Stimulated activated naive B cell treated with anti-CD40 and anti-IgM and Interleukin-4, amounts not matched to agents 10 μg/mL and 1 μg/mL and 100 μg/mL, for 72 hours (primary cell): ENCODE data around the gene PRICKLE3.
"Not testable (repeated sequence)": the region's sequence is repeated elsewhere in the genome, so short reads cannot be mapped to it uniquely, and the experiment has no call there.

Experiments
- ATAC-seq, 2 donors: fragments of 150-1000 bp; cut with Tn5 transposase; replicated peaks; 2 replicates each; pipeline ENCODE4 v1.10.0; 2021; ENCODE audit warnings: moderate library complexity in 1 of 2
- DNase-seq: peaks from one replicate; pipeline ENCODE4 v3.0.0; 2021
- H3K27ac Mint-ChIP-seq: one replicate; pipeline ENCODE4 v1.8.0; 2022; ENCODE audit warnings: mild to moderate bottlenecking, mixed read lengths
- H3K27me3 Mint-ChIP-seq, 2 donors: one replicate each; pipeline ENCODE4 v1.8.0; 2022; ENCODE audit warnings: mixed read lengths in 2 of 2
- H3K36me3 Mint-ChIP-seq, 2 donors: one replicate each; pipeline ENCODE4 v1.8.0; 2022; ENCODE audit warnings: mixed read lengths in 2 of 2, mild to moderate bottlenecking in 1 of 2
- H3K4me1 Mint-ChIP-seq, 2 donors: one replicate each; pipeline ENCODE4 v1.8.0; 2022; ENCODE audit warnings: mixed read lengths in 2 of 2, mild to moderate bottlenecking in 1 of 2
- H3K4me3 Mint-ChIP-seq, 2 donors: one replicate each; pipeline ENCODE4 v1.8.0; 2022; ENCODE audit warnings: mild to moderate bottlenecking in 2 of 2, mixed read lengths in 2 of 2, moderate library complexity in 1 of 2
- H3K9me3 Mint-ChIP-seq, 2 donors: one replicate each; pipeline ENCODE4 v1.8.0; 2022; ENCODE audit warnings: mixed read lengths in 2 of 2, mild to moderate bottlenecking in 1 of 2

PRICKLE3 gene

DNA sequence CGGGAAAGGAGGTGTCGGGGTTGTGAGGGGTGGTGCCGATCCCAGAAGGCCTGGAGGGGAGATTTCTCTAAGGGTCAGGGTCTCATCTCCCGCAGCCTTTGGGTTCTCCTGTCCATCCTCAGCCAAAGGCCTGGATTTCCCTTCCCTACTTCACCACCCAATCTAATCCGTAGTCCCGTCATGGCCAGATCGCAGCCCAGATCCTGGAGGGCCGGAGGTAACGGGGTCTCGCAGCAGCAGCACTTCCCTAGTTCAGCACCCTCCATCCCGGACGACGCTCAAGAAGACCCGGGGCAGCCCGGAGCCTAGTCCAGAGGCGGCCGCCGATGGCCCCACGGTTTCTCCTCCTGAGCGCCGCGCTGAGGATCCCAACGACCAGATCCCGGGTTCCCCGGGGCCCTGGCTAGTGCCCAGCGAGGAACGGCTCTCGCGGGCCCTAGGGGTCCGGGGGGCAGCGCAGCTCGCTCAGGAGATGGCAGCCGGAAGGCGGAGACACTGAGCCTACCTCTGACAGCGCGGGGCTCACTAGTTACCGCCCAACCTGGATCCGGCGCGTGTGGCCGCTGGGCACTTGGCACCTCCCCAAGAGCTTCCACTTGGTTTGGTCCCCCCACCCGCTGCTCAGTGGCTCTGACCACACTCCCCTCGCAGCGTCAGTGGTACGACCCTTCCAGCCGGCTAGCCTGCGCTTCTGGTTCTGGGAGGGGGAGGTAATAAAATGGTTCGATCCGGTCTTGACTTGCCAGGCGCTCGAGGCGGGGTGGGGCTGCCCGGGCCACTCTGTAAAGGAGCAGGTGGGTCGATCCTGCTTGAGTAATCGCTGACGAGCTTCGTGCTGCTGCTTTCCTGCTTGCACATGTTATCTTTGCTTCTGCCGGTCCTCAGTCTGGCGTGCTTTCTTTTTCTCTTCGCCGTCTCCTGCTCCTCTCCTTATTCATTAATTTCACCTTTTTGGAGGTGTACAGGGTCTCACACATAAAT is 20.0 kb downstream of the PRICKLE3 start:
- no peaks in the 10 kb centered on the region for H3K27me3 Mint-ChIP-seq
- H3K4me3 Mint-ChIP-seq, result peak overlapping the region; percentile 79 to 85
- ATAC-seq, result peak; percentile 55 to 59
- H3K36me3 Mint-ChIP-seq, result no peaks in the 10 kb centered on the region
- DNase-seq, result peak; percentile 69
- H3K9me3 Mint-ChIP-seq, result peaks cover 0 to 3% of the 10 kb centered on the region in 2 donors
- peak overlapping the region; percentile 95 for H3K27ac Mint-ChIP-seq
- H3K4me1 Mint-ChIP-seq, result peaks cover 20 to 52% of the 10 kb centered on the region in 2 donors

GRCh38 chrX:49164589-49165360 is 21.4 kb downstream of the PRICKLE3 start:
- Mint-ChIP-seq H3K4me3 (peak overlapping the region in 1 of 2 donors; percentile 67), H3K27ac (no peak overlapping the region), H3K4me1 (peaks cover 20 to 52% of the 10 kb centered on the region in 2 donors), H3K36me3 (no peaks in the 10 kb centered on the region), H3K9me3 (peaks cover 0 to 3% of the 10 kb centered on the region in 2 donors), H3K27me3 (no peaks in the 10 kb centered on the region)
- ATAC-seq (no peak), DNase-seq (no peak)

DNA sequence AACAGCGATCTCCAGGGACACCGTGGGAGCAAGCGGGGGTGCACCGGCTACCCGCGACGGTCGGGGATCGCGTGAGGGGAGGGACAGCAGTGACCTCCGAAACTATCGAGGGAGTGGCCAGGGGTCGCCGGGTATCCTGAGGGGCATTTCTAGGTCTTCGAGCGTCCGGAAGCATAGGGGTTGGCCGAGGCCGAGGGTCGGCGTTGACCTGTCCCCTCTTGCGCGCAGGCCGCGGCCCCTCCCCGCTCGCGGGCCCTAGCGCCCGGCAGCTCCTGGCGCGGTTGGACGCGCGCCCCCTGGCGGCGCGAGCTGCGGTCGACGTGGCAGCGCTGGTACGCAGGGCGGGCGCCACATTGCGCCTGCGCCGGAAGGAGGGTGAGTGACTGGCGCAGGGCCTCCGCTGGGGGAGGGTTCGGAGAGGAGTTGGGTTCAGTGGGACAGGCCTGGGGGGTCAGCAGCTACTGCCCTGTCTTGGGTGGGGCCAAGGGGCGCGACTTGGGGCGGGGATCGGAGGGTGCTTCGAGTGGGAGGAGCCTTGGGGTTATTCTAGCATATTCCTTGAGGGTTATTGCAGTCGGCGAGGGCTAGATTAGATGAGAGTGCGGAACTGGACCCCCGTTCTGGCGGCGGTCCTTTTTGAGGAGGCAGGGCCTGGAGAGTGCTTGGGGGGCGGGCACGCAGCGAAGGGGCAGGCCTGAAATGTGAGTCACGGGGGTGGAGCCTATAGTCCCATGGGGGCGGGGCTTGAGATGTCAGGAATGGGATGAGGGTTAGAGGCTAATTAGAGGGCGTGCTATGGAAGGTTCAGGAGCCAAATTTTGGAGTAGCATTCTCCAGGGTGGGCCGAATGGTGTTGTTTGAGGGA is 22.4 kb downstream of the PRICKLE3 start:
- peak overlapping the region; percentile 94 for H3K27ac Mint-ChIP-seq
- H3K4me3 Mint-ChIP-seq, result peak overlapping the region; percentile 81 to 91
- ATAC-seq, result peak; percentile 58 to 69
- DNase-seq, result peak; percentile 81
- peaks cover 16 to 44% of the 10 kb centered on the region in 2 donors for H3K4me1 Mint-ChIP-seq
- peaks cover 0 to 3% of the 10 kb centered on the region in 2 donors for H3K9me3 Mint-ChIP-seq
- no peaks in the 10 kb centered on the region for H3K36me3 Mint-ChIP-seq
- no peaks in the 10 kb centered on the region for H3K27me3 Mint-ChIP-seq

- peak within 1 kb of the TSS; percentile 75 to 91 for H3K4me3 Mint-ChIP-seq
- H3K9me3 Mint-ChIP-seq, result peaks cover 0 to 3% of the 10 kb centered on the region in 2 donors
- peak within 1 kb of the TSS; percentile 84 for H3K27ac Mint-ChIP-seq
- DNase-seq (no peak), ATAC-seq (no peak)
- H3K36me3 Mint-ChIP-seq, result no peaks in the 10 kb centered on the region
- no peaks in the 10 kb centered on the region for H3K27me3 Mint-ChIP-seq
- peaks cover 13 to 39% of the 10 kb centered on the region in 2 donors for H3K4me1 Mint-ChIP-seq
Observed at GRCh38 chrX:49162620-49163019, 23.6 kb downstream of the PRICKLE3 start, which contains the start of gene MAGIX. TSS of gene MAGIX (plus strand) at chrX:49162758. CDS start at chrX:49162890, 132 bp downstream.

GRCh38 chrX:49161632-49162031 is 24.5 kb downstream of the PRICKLE3 start:
- no peak overlapping the region for H3K4me3 Mint-ChIP-seq
- no peaks in the 10 kb centered on the region for H3K27me3 Mint-ChIP-seq
- no peak overlapping the region for H3K27ac Mint-ChIP-seq
- H3K9me3 Mint-ChIP-seq, result peaks cover 0 to 3% of the 10 kb centered on the region in 2 donors
- no peak for ATAC-seq
- peaks cover 7 to 30% of the 10 kb centered on the region in 2 donors for H3K4me1 Mint-ChIP-seq
- no peaks in the 10 kb centered on the region for H3K36me3 Mint-ChIP-seq
- no peak for DNase-seq

- Mint-ChIP-seq H3K36me3 (no peaks in the 10 kb centered on the region), H3K4me3 (no peak overlapping the region), H3K27me3 (no peaks in the 10 kb centered on the region), H3K27ac (no peak overlapping the region), H3K9me3 (peaks cover 0 to 3% of the 10 kb centered on the region in 2 donors), H3K4me1 (peaks cover 4 to 25% of the 10 kb centered on the region in 2 donors)
- DNase-seq (no peak), ATAC-seq (no peak)
Observed at GRCh38 chrX:49160908-49161307, 25.3 kb downstream of the PRICKLE3 start.

DNA sequence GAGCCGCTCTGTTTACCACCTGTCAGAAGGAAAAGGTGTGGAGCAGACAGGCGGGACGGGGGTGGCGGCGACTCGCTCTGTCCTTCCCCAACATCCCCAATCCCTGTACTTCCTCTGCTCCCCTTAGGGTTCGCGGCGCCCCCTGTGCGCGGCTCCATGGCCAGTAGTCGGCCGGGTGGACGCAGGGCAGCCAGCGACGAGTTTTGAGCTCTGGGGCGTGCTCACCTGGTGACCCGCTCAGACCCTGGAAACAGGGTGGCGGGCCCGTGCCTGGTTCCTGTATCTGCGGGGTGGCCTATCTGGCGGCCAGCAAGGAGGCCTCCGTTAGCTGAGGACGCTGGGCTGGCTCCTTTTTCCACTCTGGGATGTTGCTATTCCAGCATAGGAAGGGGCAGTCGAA is 29.0 kb downstream of the PRICKLE3 start:
- Mint-ChIP-seq H3K4me3 (peak overlapping the region in 1 of 2 donors; percentile 48), H3K4me1 (peaks cover 4 to 16% of the 10 kb centered on the region in 2 donors), H3K27ac (peak overlapping the region; percentile 79), H3K36me3 (peaks cover 0 to 1% of the 10 kb centered on the region in 2 donors), H3K9me3 (no peaks in the 10 kb centered on the region), H3K27me3 (no peaks in the 10 kb centered on the region)
- DNase-seq, result no peak
- no peak for ATAC-seq

DNA sequence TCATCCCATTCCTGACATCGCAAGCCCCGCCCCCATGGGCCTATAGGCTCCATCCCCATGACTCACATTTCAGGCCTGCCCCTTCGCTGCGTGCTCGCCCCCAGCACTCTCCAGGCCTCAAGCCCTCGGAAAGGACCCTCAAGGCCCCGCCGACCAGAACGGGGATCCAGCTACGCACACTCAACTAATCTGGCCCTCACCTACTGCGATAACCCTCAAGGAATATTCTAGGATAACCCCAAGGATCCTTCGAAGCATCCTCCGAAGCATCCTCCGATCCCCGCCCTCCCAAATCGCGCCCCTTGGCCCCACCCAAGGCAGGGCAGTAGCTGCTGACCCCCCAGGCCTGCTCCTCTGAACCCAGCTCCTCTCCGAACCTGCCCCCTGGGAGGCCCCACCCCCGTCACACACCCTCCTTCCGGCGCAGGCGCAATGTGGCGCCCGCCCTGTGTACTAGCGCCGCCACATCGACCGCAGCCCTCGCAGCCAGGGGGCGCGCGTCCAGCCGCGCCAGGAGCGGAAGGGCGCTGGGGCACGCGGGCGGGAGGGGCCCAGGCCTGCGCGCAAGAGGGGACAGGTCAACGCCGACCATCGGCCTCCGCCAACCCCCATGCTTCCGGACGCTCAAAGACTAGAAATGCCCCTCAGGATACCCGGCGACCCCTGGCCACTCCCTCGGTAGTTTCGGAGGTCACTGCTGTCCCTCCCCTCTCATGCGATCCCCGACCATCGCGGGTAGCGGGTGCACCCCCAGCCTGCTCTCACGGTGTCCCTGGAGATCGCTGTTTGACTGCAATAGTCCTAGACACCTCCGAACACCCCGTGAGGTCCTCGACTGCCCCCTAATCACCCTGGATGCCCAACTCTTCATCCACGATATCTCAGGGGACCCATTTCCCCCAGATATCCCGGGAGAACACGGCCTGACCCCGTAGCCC is 30.0 kb downstream of the PRICKLE3 start:
- peak overlapping the region; percentile 94 to 96 for H3K4me3 Mint-ChIP-seq
- no peaks in the 10 kb centered on the region for H3K27me3 Mint-ChIP-seq
- H3K9me3 Mint-ChIP-seq, result no peaks in the 10 kb centered on the region

GRCh38 chrX:49155243-49155899 is 30.8 kb downstream of the PRICKLE3 start:
- ATAC-seq (peak; percentile 45 to 52), DNase-seq (no peak)
- peak overlapping the region; percentile 94 to 96 for H3K4me3 Mint-ChIP-seq
- H3K4me1 Mint-ChIP-seq, result peaks cover 4 to 16% of the 10 kb centered on the region in 2 donors
- no peaks in the 10 kb centered on the region for H3K27me3 Mint-ChIP-seq
- H3K27ac Mint-ChIP-seq, result peak overlapping the region; percentile 95
- peaks cover 0 to 1% of the 10 kb centered on the region in 2 donors for H3K36me3 Mint-ChIP-seq
- no peaks in the 10 kb centered on the region for H3K9me3 Mint-ChIP-seq

More for the DNA sequence above, 30.0 kb downstream of the PRICKLE3 start:
- Mint-ChIP-seq H3K36me3 (peaks cover 0 to 1% of the 10 kb centered on the region in 2 donors), H3K27ac (peak overlapping the region; percentile 95), H3K4me1 (peaks cover 4 to 16% of the 10 kb centered on the region in 2 donors)
- peak; percentile 88 to 90 for ATAC-seq
- peak; percentile 82 for DNase-seq

GRCh38 chrX:49153467-49153866 is 32.7 kb downstream of the PRICKLE3 start:
- Mint-ChIP-seq H3K4me1 (peaks cover 6 to 22% of the 10 kb centered on the region in 2 donors), H3K9me3 (no peaks in the 10 kb centered on the region), H3K36me3 (peaks cover 0 to 1% of the 10 kb centered on the region in 2 donors), H3K27ac (no peak overlapping the region), H3K27me3 (no peaks in the 10 kb centered on the region), H3K4me3 (no peak overlapping the region)
- ATAC-seq, result no peak
- no peak for DNase-seq

GRCh38 chrX:49149291-49149690 is 36.9 kb downstream of the PRICKLE3 start:
- H3K4me3 Mint-ChIP-seq, H3K36me3 Mint-ChIP-seq, DNase-seq, H3K4me1 Mint-ChIP-seq, H3K9me3 Mint-ChIP-seq, H3K27ac Mint-ChIP-seq, H3K27me3 Mint-ChIP-seq, ATAC-seq: not testable (repeated sequence)

- not testable (repeated sequence) for H3K9me3 Mint-ChIP-seq, H3K27ac Mint-ChIP-seq, ATAC-seq, H3K4me1 Mint-ChIP-seq, H3K4me3 Mint-ChIP-seq, H3K27me3 Mint-ChIP-seq, DNase-seq, H3K36me3 Mint-ChIP-seq
Observed at GRCh38 chrX:49148390-49149100, 37.6 kb downstream of the PRICKLE3 start.
